GM18508 (cell line): ENCODE measurements around the gene XYLT1.
A peak's percentile ranks its signal among the peaks of the same experiment; 100 is the strongest.
"Not testable (repeated sequence)": the region's sequence is repeated elsewhere in the genome, so short reads cannot be mapped to it uniquely, and the experiment has no call there.

ENCODE experiments used
- ATAC-seq: cut with Tn5 transposase; IDR thresholded peaks from one replicate; pipeline ENCODE4 v1.9.1; 2021; ENCODE audit warnings: moderate number of reproducible peaks; ENCODE audit not compliant: insufficient read depth, unreplicated experiment

The XYLT1 gene

DNA sequence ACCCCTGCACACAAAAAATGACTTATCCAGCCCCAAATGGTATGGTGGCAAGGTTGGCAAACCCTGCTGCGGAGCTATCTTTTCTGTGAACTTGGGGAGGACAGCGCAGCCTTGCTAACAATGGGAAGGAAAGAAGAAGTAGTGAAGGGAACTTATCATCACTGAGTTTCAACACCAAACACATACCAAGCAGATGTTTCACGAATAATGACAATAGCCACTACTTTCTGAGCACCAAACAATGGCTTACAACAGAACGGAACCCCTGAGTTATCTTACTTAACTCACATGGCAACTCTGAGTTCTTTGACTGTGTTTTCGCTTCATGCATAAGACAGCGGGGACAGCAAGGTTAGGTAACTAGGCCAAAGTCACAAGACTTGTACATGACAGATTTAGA is 148.9 kb downstream of the XYLT1 start:
- ATAC-seq = no peak

GRCh38 chr16:17320009-17320408 is 150.8 kb downstream of the XYLT1 start:
- ATAC-seq = no peak

DNA sequence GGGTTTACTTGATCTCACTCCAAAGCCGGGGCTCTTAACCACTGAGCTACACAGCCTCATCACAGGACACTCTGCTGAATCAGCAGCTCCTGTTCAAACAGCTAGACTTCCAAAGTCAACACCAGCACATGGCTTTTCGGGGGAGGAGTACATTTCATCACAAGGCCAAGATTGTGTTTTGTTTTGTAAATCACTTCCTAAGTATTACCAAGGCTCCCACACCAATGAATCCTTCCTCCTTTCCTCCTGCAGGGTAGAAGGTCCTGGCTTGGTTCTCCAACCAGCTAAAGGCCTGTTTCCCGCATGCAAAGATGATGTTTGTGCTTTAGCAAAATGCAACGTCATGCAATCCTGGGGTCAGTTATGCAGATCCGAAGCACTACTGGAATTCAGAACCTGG is 152.5 kb downstream of the XYLT1 start:
- ATAC-seq = no peak

- no peak for ATAC-seq
These were observed 154.8 kb downstream of the XYLT1 start for GRCh38 chr16:17316005-17316404.

DNA sequence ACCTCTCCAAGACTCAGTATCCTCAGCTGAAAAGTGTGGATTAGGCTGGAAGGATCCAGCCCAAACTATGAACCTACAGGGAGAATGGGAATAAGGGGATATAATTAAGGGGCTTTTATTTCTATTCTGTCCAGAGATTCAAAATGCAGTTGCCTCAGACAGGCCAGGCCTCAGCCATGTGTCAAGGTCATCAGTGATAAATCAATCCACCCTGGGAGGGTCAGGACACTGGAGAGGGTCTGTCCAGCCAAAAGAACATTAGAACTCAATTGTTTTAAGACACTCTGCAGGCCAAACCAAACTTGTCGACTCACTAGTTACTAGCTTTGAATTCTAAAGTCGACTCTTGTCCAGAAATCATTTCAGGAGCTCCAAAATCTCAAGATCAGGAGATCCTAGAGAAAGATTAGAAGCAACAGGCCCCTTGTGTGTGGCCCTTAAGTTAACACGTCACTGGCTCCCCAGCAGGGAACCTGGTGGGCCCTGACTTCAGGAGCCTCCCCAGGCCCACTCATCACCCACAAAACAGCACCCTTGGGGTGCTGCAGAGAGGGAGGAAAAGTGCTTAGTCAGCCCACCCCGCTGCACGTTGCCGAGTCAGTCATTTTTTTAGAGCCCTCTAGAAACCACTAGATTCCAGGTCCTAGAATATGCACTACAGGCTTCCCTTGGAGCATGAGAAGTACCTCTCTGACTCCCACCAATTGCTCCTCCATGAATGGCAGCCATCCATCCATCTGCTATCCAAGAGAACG is 156.8 kb downstream of the XYLT1 start:
- no peak for ATAC-seq

GRCh38 chr16:17313085-17313611 is 157.6 kb downstream of the XYLT1 start:
- ATAC-seq = no peak

- no peak for ATAC-seq
These were observed 158.6 kb downstream of the XYLT1 start for GRCh38 chr16:17312094-17312710.

GRCh38 chr16:17311333-17312093 is 159.2 kb downstream of the XYLT1 start:
- no peak for ATAC-seq

DNA sequence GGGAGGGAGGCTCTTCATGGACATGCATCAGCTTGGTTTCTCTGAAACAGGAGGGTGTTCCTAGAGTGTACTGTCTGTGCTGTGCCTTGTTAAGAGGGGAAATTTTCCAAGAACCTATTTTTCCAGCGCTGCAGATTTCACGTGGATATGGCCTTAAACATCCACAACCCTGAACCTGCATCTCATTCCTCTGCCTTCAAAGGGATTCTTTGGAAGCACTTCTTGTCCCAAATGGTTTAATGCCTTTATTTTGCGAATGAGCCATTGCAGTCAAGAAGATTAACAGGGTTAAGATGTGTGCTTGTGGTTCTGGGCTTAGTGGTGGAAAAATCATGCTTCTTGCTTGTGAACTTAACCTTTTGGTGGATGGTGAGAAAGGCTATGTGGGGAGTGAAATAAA is 161.2 kb downstream of the XYLT1 start:
- ATAC-seq = no peak

- ATAC-seq = no peak
These were observed 162.6 kb downstream of the XYLT1 start for GRCh38 chr16:17308186-17308585.

DNA sequence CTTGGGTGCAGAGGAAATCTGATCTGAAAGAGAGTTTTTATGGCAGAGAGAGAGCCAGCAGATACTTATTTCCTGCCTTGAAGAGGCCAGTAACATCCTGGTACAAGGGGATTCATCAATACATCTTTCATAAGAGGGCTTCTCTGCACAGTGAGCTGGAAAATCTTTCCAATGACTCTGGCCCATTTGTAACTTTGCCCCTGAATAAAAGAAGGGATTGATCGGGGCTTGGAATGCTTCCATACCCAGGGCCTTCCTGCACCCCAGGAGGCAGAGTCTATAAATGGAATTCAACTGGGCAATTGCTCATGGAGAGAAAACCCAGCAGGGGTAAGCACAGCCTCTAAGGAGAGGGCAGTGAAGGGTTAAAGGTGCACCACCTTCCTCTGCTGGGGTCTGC is 163.3 kb downstream of the XYLT1 start:
- ATAC-seq = no peak

DNA sequence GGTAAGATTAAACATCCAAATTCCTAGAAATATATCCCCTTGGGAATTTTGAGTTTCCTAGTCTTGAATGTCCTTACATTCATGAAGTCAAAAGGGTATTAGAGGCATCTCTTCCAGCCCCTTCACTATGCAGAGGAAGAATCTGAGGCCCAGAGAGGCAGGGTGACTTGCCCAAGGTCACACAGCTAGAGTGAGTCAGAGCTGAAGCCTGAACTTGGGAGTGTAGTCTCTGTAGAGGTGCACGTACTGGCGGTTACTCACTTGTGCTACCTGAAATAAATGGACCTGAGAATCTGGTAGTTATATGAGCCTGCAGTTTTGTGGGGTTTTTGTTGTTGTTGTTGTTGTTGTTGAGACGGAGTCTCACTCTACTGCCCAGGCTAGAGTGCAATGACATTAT is 164.0 kb downstream of the XYLT1 start:
- no peak for ATAC-seq

- ATAC-seq = not testable (repeated sequence)
These were observed 164.5 kb downstream of the XYLT1 start for GRCh38 chr16:17306211-17306610.

DNA sequence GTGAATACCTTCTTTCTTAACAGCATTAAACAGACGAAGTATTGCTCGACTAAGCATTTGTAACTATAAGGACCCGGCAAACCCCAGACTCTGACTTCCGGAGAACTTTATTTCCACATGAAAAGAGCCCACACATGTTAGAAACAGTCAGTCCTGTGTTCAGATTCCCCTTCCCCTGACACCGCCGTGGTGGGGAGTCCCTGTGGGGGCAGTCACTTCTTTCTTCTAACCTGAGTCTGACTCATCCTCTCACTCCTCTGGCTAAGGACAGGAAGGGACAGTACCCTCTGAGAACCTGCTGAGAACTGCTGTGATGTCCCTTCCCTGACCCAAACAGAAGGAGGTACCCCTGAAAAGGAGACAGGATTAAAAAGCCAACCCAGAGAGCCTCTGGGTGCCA is 165.1 kb downstream of the XYLT1 start:
- ATAC-seq = no peak

DNA sequence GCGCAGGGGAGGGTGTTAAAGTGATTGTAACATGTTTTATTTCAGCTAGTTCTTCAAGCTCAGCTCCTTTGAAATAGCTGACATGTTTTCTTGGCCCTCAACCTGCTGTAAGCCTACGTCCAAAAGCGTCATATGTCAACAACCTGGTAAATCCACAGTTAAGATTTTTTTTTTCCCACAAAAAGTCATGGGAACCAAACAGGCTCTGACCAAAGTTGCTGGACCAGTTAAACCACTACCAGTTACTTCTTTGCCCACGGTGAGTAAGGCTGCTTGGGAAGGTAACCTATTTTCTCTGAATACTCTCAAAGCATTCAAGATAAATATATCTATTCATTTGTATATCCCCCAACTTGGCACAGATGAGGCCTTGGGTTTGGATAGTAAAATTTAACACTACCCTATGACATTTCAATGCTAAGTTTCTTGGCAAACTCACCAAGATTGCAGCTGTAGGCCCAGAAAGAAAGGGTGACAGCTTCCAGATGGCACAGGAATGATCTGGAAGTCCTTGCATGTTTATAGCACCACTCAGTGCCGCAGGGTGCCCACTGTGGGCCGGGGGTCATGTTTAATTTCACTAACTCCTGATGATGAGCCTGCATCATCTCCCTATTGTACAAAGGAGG is 166.2 kb downstream of the XYLT1 start:
- ATAC-seq = no peak

GRCh38 chr16:17304106-17304490 is 166.7 kb downstream of the XYLT1 start:
- ATAC-seq = no peak

DNA sequence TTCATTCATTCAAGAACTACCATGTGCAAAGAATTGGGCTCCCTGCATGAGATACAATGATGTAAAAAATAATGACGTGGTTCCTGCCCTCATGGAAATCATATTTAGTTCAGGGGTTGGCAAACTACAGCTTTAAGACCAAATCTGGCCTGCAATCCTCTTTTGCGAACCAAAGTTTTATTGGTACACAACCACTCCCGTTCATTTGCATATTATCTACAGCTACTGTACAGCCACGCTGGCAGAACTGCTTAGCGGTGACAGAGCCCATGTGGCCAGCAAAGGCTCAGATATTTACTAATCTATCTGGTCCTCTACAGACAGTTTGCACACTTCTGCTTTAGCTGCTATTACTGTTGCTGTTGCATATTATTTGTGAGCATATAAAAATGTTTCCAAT is 167.7 kb downstream of the XYLT1 start:
- no peak for ATAC-seq

DNA sequence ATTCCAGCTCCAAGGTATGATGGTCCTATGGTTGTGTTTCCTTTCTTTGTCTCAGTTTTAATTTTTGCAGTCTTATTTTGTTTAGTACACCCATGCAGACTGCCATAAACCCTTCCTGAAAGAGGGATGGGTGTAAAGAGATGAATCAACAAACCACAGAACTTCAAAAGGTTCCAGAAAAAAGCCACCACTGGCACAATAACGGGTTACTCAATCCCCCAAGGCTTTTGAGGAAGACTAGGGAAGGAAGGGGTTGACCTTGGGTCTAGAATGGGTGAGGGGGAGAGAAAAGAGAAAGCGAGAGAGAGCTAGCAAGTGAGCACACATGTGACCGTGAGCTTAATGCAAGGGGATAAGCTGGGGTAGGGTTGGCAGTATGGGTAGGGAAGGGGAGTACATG is 168.1 kb downstream of the XYLT1 start:
- no peak for ATAC-seq

GRCh38 chr16:17302214-17302613 is 168.5 kb downstream of the XYLT1 start:
- ATAC-seq = no peak

GRCh38 chr16:17301593-17302135 is 169.1 kb downstream of the XYLT1 start:
- peak; percentile 84 for ATAC-seq
